GM06990 (cell line): ENCODE measurements around the gene NOX5.

Source experiments
- DNase-seq: peaks from one replicate; pipeline ENCODE4 v3.0.0-alpha.2; 2011; ENCODE audit not compliant: insufficient read length; ENCODE audit errors: extremely low read depth
- H3K27me3 ChIP-seq: replicated peaks from 2 replicates; pipeline ENCODE4 v1.6.0; 2011; ENCODE audit warnings: low read length; ENCODE audit not compliant: control insufficient read depth, insufficient read depth
- H3K36me3 ChIP-seq: 2 replicates; pipeline ENCODE4 v1.5.1; 2011; ENCODE audit warnings: low read length; ENCODE audit not compliant: control insufficient read depth, insufficient read depth
- H3K4me3 ChIP-seq: replicated peaks from 2 replicates; pipeline ENCODE4 v1.5.1; 2011; ENCODE audit warnings: low read depth, mild to moderate bottlenecking, control low read depth, low read length
- CTCF ChIP-seq: IDR thresholded peaks from 2 replicates; pipeline ENCODE4 v1.5.1; 2011; ENCODE audit warnings: low read length, control low read depth, mild to moderate bottlenecking, inconsistent platforms; ENCODE audit not compliant: insufficient read depth, poor library complexity, severe bottlenecking

The NOX5 gene

DNA sequence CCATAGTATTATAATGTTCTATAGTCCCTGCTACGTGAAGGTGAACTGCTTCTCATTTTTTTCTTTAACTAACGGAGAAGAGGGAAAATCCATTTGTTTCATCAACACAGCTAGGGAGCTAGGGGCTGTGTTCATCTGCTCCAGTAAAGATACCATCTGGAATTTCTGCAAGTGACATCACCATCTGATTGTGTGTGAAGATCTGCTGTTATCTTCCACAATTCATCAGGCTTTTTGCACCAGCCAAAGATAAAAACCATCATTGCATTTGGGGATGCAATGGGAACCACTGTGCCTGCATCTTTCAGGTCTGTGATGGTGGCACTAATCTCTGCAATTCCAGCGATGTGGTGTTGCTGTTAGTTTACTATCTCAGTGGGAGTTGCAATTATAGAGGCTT is 35.5 kb upstream of the NOX5 start:
- Histone ChIP-seq H3K36me3 (no peaks in the 10 kb centered on the region), H3K27me3 (no peaks in the 10 kb centered on the region), H3K4me3 (no peak overlapping the region)
- DNase-seq, result no peak
- TF ChIP-seq CTCF, result no peak

- Histone ChIP-seq H3K36me3 (no peaks in the 10 kb centered on the region), H3K4me3 (no peak overlapping the region), H3K27me3 (no peaks in the 10 kb centered on the region)
- no peak for TF ChIP-seq CTCF
- no peak for DNase-seq
Observed at GRCh38 chr15:68979816-68980215, 34.7 kb upstream of the NOX5 start.

- TF ChIP-seq CTCF, result no peak
- DNase-seq, result no peak
- H3K4me3 ChIP-seq, result no peak overlapping the region
- H3K36me3 ChIP-seq, result no peaks in the 10 kb centered on the region
- no peaks in the 10 kb centered on the region for H3K27me3 ChIP-seq
Observed at GRCh38 chr15:68980786-68981185, 33.7 kb upstream of the NOX5 start.

- DNase-seq, result no peak
- Histone ChIP-seq H3K27me3 (no peaks in the 10 kb centered on the region), H3K36me3 (no peaks in the 10 kb centered on the region), H3K4me3 (no peak overlapping the region)
- no peak for TF ChIP-seq CTCF
Observed at GRCh38 chr15:68981941-68982340, 32.6 kb upstream of the NOX5 start.

DNA sequence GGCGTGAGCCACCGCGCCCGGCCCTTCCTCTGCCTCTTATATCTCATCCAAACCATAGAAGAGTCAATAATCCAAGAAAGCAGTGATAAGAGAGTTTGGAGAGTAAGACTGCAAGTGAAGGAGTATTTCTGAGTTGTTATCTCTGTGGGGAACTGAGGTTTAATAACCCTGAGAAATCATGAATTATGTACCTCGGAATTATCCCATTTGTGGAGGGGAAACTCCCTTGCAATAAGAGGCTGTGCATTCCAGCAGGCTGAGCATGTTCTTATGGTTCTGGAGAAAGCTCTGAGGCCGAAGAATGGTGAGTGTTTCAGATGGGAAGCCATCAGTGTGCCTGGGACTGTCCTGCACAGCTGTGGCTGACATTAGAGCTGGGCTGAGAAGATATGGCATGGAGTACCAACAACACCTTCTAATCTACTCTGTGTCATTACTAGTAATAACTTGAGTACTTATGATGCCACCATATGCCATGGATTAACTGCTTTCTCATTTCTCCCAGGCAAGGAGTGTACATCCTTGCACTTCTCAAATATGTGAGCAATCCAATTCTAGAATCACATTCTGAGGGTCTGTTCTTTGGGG is 31.4 kb upstream of the NOX5 start:
- Histone ChIP-seq H3K27me3 (no peaks in the 10 kb centered on the region; the same call in 1 of the 2 replicates), H3K36me3 (no peaks in the 10 kb centered on the region), H3K4me3 (no peak overlapping the region)
- TF ChIP-seq CTCF, result no peak
- no peak for DNase-seq

- no peak for TF ChIP-seq CTCF
- Histone ChIP-seq H3K36me3 (no peaks in the 10 kb centered on the region), H3K27me3 (no peaks in the 10 kb centered on the region; the same call in 1 of the 2 replicates), H3K4me3 (no peak overlapping the region)
- DNase-seq, result no peak
Observed at GRCh38 chr15:68983961-68984481, 30.5 kb upstream of the NOX5 start.
